Germinal center (tissue), 1 donor: ENCODE data around the gene LRRC75B.
"Not testable (repeated sequence)": the region's sequence is repeated elsewhere in the genome, so short reads cannot be mapped to it uniquely, and the experiment has no call there.

Experiments
- DNase-seq: peaks from one replicate; pipeline ENCODE4 v3.0.0; 2012; ENCODE audit warnings: mixed read lengths, low spot score

LRRC75B gene

GRCh38 chr22:24602105-24602749 is 9.4 kb upstream of the LRRC75B start:
- not testable (repeated sequence) for DNase-seq

DNA sequence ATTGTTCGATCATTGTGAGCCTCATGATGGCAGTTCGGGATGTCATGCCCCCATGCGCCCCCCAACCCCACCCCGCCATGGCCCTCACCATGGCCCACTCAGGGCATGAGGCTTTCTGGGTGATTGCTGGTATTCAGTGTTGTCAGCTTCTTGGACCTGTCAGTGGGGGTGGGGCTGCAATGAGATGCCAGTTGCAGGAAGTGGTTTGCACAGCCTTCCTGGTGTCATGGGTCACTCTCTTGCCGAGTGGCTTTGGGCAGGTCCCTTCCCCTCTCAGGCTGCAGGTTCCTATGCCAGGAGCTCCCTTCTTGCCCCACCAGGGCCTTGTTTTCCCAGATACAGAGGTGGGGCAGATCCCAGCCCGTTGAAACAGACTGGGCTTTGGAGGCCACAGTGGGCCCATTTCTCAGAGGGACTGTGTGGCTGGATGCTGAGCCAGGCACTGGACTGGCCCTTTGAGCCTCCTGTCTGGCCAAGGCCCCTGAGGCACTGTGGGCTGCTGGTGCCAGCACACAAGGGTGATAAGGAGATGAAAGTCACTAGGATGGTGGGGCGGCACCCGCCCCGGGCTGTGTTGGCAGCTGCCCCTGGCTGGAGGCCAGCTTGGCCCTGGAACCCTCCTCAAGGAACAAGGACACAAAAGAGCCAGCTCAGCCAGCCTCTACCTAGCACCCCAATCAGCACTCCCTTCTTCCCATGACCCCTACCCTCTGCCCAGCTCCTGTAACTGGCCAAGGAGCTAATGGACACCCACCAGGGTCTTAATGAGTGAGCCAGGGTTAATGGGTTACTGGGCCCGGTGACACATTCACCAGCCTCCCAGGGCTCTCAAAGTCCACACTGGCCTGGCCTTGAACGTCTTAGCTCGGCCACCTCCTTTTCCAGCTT is 8.6 kb upstream of the LRRC75B start:
- DNase-seq = no peak

DNA sequence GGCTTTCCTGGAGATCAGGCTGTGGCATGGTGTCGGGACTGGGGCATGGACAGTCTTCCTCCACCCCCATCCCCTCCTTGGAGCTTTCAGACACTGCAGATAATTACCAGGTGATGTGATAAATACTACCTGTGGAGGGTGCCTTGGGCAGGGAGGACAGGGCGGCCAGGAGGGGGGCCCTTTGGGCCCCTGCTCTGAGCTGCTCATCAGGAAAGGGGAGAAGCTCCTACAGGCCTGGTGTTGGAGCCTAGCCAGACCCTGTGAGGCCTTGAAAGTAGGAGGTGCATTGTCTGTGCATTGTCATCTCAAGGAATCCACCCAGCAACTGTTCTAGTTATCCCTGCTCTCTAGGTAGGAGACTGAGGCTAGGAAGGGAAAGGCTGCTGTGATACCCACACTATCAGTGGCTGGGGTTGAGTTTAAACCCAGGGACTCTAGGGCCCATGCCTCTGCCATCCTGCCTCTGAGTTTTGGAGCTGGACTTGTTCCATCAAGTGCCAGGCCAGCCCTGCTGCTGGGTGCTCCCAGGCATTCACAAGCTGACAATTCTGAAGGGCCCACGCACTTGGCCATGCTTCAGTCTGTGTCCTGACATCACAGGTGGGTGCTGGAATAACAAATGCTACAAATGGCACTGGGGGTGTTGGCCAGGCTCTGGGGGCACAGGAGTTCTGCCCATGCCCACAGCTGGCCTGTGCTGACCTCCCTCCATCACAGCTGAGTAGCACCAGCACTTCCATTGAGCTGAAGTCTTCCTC is 7.3 kb upstream of the LRRC75B start:
- DNase-seq = not testable (repeated sequence)

- DNase-seq = no peak
Observed at GRCh38 chr22:24599514-24599913, 6.6 kb upstream of the LRRC75B start.

- DNase-seq = not testable (repeated sequence)
Observed at GRCh38 chr22:24597076-24597475, 4.2 kb upstream of the LRRC75B start.

GRCh38 chr22:24595863-24596262 is 3.0 kb upstream of the LRRC75B start:
- DNase-seq = no peak

DNA sequence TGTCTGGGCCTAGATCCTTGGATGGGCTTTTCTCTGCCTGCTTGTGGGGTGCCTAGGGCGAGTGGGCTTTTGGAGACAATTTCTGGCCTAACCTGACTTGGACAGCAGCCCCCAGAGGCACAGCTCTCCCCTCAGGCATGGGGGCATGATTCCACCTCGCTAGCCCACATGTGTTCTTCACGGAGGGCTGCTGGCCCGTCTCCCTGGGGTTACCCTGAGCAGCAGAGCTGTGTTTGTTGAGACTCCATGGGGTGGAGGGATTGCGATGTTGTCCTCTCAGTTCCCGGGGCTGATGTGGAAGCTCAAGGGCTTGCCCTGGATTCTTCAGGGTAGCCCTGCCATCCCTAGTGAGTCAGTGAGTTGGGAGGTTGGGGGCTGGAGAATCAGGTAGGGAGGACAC is 2.4 kb upstream of the LRRC75B start:
- DNase-seq = no peak

- DNase-seq = no peak
Observed at GRCh38 chr22:24594569-24595120, 1.8 kb upstream of the LRRC75B start.

DNA sequence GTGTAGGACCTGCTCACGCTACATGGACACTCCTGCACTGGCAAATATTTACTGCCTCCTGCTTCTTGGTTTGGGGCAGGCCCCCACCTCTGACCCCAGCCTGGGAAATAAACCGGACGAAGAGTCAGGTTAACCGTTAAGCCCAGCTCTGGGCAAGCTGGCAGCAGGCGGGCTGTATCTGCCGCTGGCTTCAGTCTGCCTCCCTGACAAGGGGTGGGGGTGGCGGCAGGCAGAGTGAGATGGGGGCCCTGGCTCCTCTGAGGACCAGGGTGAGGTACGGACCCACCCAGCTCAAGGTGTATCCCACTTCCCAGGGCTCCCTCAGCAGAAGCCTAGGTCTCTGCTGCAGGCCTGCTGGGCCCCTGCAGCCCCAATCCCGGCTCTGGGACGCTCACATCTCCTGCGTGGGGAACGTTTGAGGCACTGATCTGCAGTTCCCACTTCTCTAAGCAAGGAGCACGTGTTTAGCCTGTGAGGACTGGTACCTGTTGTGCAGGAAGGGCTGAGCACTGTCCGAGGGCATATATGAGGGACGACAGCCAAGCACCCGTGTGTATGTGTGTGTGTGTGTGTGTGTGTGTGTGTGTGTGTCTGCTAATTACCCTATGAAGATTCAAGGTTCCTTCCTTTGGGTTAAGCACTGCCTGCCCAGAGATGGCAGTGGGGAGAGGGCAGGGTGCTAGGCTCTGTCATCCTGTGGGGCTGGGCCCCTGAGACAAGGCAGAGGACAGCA is 1.1 kb upstream of the LRRC75B start:
- DNase-seq = no peak

DNA sequence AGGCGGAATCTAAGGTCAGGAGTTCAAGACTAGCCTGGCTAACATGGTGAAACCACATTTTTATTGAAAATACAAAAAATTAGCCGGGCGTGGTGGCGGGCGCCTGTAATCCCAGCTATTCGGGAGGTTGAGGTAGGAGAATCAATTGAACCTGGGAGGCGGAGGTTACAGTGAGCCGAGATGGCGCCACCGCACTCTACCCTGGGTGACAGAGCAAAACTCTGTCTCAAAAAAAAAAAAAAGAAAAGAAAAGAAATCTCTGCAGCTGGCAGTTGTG is 624 bp upstream of the LRRC75B start:
- DNase-seq = not testable (repeated sequence)

GRCh38 chr22:24592058-24592850 is 619 bp downstream of the LRRC75B start:
- no peak for DNase-seq

DNA sequence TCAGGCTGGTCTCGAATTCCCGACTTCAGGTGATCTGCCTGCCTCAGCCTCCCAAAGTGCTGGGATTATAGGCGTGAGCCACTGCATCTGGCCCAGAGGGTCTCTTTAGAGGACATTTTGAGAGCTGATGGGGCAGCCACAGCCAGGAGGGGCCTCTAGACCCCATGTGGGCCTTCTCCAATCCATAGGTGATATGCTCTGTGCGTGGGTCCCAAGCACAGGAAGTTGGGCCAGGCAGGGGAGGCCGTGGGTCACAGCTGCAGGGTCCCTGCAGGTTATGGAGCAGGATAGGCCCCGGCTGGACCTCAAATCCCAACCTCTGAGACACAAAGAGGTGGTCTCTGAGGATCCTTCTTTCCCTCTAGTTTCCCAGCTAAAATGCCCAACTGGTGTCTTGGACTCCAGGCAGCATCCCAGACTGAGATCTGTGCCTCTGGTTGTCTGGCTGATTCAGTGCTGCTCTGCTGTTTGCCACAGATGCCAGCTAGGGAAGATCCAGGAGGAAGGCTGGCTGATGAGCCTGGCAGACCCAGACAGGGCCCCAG is 1.5 kb downstream of the LRRC75B start:
- DNase-seq = no peak

GRCh38 chr22:24590596-24591173 is 2.2 kb downstream of the LRRC75B start:
- no peak for DNase-seq

- DNase-seq = no peak
Observed at GRCh38 chr22:24589518-24590030, 3.3 kb downstream of the LRRC75B start.

GRCh38 chr22:24588757-24589481 is 4.0 kb downstream of the LRRC75B start:
- DNase-seq = no peak

DNA sequence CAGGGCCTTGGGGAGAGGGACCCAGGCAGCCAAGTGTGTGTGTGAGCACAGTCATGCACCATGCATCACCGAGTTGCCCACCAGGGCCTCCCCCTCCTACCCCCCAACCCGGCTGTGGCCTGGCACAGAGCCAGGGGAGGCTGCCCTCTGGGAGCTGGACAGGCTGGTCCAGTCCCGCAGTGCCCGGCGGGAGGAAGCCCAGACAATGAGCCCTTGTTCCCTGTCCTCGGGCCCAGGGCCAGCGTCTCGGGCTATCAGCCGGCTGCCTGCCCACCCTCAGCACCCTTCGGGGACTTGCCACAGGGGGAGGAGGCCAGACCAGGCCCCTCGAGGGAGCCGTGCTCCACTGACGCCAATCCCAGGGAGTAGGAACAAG is 4.5 kb downstream of the LRRC75B start:
- DNase-seq = no peak

GRCh38 chr22:24587948-24588347 is 4.9 kb downstream of the LRRC75B start:
- no peak for DNase-seq

GRCh38 chr22:24587251-24587650 is 5.6 kb downstream of the LRRC75B start:
- DNase-seq = no peak

- no peak for DNase-seq
Observed at GRCh38 chr22:24585927-24586546, 6.8 kb downstream of the LRRC75B start.
